ENCODE data around the gene ALS2CL. TPM values are rescaled to one million over a fixed set of nuclear protein-coding genes. Genes with fewer than 3 reads are reported as not detected.

ALS2CL gene
- total RNA-seq, 4 donors from 2014 or later = 4.8 to 10.4 (median 9.6) TPM

- Histone ChIP-seq H3K36me3 (no peaks in the 10 kb centered on the region), H3K4me3 (no peak overlapping the region), H3K27ac (no peak overlapping the region), H3K27me3 (no peaks in the 10 kb centered on the region), H3K4me1 (no peaks in the 10 kb centered on the region), H3K9me3 (peaks cover 0 to 2% (median 0%) of the 10 kb centered on the region in 3 donors)
- WGBS, 2 donors (ENCODE audit: low coverage in 1 of 2) = 17 to 55% methylated on average over 3 to 6 of the region's 6 CpGs
- no peak for TF ChIP-seq EP300 (IDR thresholded peaks at IDR 0.05)
- no peak for TF ChIP-seq POLR2A (IDR thresholded peaks at IDR 0.05)
- no peak for TF ChIP-seq CTCF (IDR thresholded peaks at IDR 0.05)
- TF ChIP-seq POLR2AphosphoS5 (IDR thresholded peaks at IDR 0.05) = no peak
- ATAC-seq = no peak
Measured at GRCh38 chr3:46646700-46647099, 46.8 kb downstream of the ALS2CL start.

- peaks cover 0 to 27% (median 0%) of the 10 kb centered on the region in 3 donors for H3K9me3 ChIP-seq
- no peaks in the 10 kb centered on the region for H3K36me3 ChIP-seq
- H3K27me3 ChIP-seq = no peaks in the 10 kb centered on the region
- H3K4me1 ChIP-seq = no peaks in the 10 kb centered on the region
- 77 to 93% methylated on average over 1 of the region's 1 CpG for WGBS, 2 donors (ENCODE audit: low coverage in 1 of 2)
- no peak for ATAC-seq
- no peak overlapping the region for H3K4me3 ChIP-seq
- TF ChIP-seq CTCF (IDR thresholded peaks at IDR 0.05) (no peak), EP300 (IDR thresholded peaks at IDR 0.05) (no peak), POLR2AphosphoS5 (IDR thresholded peaks at IDR 0.05) (no peak), POLR2A (IDR thresholded peaks at IDR 0.05) (no peak)
- no peak overlapping the region for H3K27ac ChIP-seq
Measured at GRCh38 chr3:46643701-46644100, 49.8 kb downstream of the ALS2CL start.

- Histone ChIP-seq H3K27me3 (no peaks in the 10 kb centered on the region), H3K4me3 (no peak overlapping the region), H3K27ac (no peak overlapping the region), H3K9me3 (peaks cover 0 to 27% (median 0%) of the 10 kb centered on the region in 3 donors), H3K36me3 (no peaks in the 10 kb centered on the region), H3K4me1 (no peaks in the 10 kb centered on the region)
- WGBS, 2 donors (ENCODE audit: low coverage in 1 of 2) = 81 to 96% methylated on average over 6 of the region's 6 CpGs
- ATAC-seq = no peak
- TF ChIP-seq CTCF (IDR thresholded peaks at IDR 0.05) (no peak), POLR2AphosphoS5 (IDR thresholded peaks at IDR 0.05) (no peak)
Measured at GRCh38 chr3:46642971-46643370, 50.5 kb downstream of the ALS2CL start.

GRCh38 chr3:46640927-46641326, 52.6 kb downstream of the ALS2CL start:
- TF ChIP-seq POLR2A (IDR thresholded peaks at IDR 0.05) (no peak), POLR2AphosphoS5 (IDR thresholded peaks at IDR 0.05) (no peak), EP300 (IDR thresholded peaks at IDR 0.05) (no peak), CTCF (IDR thresholded peaks at IDR 0.05) (no peak)
- H3K36me3 ChIP-seq = no peaks in the 10 kb centered on the region
- WGBS, 2 donors (ENCODE audit: low coverage in 1 of 2) = 62 to 71% methylated on average over 1 to 3 of the region's 3 CpGs
- H3K27ac ChIP-seq = no peak overlapping the region
- no peak for ATAC-seq
- H3K9me3 ChIP-seq = peaks cover 0 to 27% (median 0%) of the 10 kb centered on the region in 3 donors
- no peak overlapping the region for H3K4me3 ChIP-seq
- no peaks in the 10 kb centered on the region for H3K27me3 ChIP-seq
- no peaks in the 10 kb centered on the region for H3K4me1 ChIP-seq

- no peak for TF ChIP-seq CTCF (IDR thresholded peaks at IDR 0.05)
- no peak for TF ChIP-seq POLR2AphosphoS5 (IDR thresholded peaks at IDR 0.05)
- TF ChIP-seq EP300 (IDR thresholded peaks at IDR 0.05) = no peak
- TF ChIP-seq POLR2A (IDR thresholded peaks at IDR 0.05) = no peak
- no peaks in the 10 kb centered on the region for H3K27me3 ChIP-seq
- ATAC-seq = no peak
Measured at GRCh38 chr3:46639221-46639620, 54.3 kb downstream of the ALS2CL start.

More at GRCh38 chr3:46639221-46639620, 54.3 kb downstream of the ALS2CL start:
- Histone ChIP-seq H3K9me3 (peaks cover 0 to 27% (median 0%) of the 10 kb centered on the region in 3 donors), H3K36me3 (no peaks in the 10 kb centered on the region), H3K4me3 (no peak overlapping the region), H3K27ac (no peak overlapping the region), H3K4me1 (no peaks in the 10 kb centered on the region)

Measured in gastroesophageal sphincter (tissue), 4 donors.